Measurements from ENCODE around the gene HAUS3. TPM values are rescaled to one million over a fixed set of nuclear protein-coding genes. Genes with fewer than 3 reads are reported as not detected.

HAUS3 gene
- total and polyA plus RNA-seq, 2 experiments from 2014 or later, result 21.4 to 36.0 TPM

DNA sequence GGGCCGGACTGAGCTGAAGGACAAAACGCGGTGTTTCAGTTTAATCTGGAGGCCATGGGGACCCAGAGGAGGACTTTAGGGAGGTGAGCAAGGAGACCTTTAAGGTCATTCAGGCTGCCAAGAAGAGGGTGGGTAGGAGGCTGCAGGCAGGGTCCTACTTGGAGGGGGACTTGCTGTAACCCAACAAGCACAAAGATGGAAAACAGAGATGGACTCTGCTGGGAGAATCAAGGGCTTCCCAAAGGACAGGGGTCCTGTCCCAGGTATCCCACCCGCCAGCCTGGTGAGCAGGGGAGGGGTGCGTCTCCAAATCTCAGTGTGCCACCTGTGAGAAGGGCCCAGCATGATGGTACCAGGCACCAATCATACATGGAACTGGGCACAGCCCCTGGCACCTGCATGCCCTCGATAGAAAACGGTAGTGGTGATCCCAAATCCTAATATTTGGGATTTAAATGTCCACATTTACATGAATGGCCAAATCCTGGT lies 3.9 kb upstream of the HAUS3 start:
- Mint-ChIP-seq H3K4me1 (peaks cover 2% of the 10 kb centered on the region), H3K4me3 (no peak overlapping the region), H3K27ac (no peak overlapping the region), H3K27me3 (ENCODE audit: insufficient read depth, low read depth, poor library complexity) (peaks cover 8% of the 10 kb centered on the region), H3K9me3 (peaks cover 24% of the 10 kb centered on the region), H3K36me3 (ENCODE audit: low read depth) (peaks cover 16% of the 10 kb centered on the region)
- no peaks in the 10 kb centered on the region for H3F3A ChIP-seq (replicated peaks; ENCODE audit: low read depth)
- H3K79me2 ChIP-seq (replicated peaks; ENCODE audit: insufficient read depth), result peaks cover 7% of the 10 kb centered on the region
- H3K4me1 ChIP-seq (ENCODE audit: insufficient read depth), result peaks cover 3% of the 10 kb centered on the region
- H3K27ac ChIP-seq (ENCODE audit: low read depth), result no peak overlapping the region
- H3K4me2 ChIP-seq, result no peak overlapping the region
- no peaks in the 10 kb centered on the region for H3K9me2 ChIP-seq (ENCODE audit: insufficient read depth)
- peaks cover 3% of the 10 kb centered on the region for H4K20me1 ChIP-seq (replicated peaks; ENCODE audit: insufficient read depth)
- H3K27me3 ChIP-seq (ENCODE audit: insufficient read depth), result no peaks in the 10 kb centered on the region
- H2AFZ ChIP-seq, result no peak overlapping the region
- no peak for TF ChIP-seq STAT1 (IDR thresholded peaks at IDR 0.05; ENCODE audit: unreplicated experiment)
- TF ChIP-seq JUNB (IDR thresholded peaks at IDR 0.05; ENCODE audit: unreplicated experiment), result no peak
- TF ChIP-seq, protein P1, sequence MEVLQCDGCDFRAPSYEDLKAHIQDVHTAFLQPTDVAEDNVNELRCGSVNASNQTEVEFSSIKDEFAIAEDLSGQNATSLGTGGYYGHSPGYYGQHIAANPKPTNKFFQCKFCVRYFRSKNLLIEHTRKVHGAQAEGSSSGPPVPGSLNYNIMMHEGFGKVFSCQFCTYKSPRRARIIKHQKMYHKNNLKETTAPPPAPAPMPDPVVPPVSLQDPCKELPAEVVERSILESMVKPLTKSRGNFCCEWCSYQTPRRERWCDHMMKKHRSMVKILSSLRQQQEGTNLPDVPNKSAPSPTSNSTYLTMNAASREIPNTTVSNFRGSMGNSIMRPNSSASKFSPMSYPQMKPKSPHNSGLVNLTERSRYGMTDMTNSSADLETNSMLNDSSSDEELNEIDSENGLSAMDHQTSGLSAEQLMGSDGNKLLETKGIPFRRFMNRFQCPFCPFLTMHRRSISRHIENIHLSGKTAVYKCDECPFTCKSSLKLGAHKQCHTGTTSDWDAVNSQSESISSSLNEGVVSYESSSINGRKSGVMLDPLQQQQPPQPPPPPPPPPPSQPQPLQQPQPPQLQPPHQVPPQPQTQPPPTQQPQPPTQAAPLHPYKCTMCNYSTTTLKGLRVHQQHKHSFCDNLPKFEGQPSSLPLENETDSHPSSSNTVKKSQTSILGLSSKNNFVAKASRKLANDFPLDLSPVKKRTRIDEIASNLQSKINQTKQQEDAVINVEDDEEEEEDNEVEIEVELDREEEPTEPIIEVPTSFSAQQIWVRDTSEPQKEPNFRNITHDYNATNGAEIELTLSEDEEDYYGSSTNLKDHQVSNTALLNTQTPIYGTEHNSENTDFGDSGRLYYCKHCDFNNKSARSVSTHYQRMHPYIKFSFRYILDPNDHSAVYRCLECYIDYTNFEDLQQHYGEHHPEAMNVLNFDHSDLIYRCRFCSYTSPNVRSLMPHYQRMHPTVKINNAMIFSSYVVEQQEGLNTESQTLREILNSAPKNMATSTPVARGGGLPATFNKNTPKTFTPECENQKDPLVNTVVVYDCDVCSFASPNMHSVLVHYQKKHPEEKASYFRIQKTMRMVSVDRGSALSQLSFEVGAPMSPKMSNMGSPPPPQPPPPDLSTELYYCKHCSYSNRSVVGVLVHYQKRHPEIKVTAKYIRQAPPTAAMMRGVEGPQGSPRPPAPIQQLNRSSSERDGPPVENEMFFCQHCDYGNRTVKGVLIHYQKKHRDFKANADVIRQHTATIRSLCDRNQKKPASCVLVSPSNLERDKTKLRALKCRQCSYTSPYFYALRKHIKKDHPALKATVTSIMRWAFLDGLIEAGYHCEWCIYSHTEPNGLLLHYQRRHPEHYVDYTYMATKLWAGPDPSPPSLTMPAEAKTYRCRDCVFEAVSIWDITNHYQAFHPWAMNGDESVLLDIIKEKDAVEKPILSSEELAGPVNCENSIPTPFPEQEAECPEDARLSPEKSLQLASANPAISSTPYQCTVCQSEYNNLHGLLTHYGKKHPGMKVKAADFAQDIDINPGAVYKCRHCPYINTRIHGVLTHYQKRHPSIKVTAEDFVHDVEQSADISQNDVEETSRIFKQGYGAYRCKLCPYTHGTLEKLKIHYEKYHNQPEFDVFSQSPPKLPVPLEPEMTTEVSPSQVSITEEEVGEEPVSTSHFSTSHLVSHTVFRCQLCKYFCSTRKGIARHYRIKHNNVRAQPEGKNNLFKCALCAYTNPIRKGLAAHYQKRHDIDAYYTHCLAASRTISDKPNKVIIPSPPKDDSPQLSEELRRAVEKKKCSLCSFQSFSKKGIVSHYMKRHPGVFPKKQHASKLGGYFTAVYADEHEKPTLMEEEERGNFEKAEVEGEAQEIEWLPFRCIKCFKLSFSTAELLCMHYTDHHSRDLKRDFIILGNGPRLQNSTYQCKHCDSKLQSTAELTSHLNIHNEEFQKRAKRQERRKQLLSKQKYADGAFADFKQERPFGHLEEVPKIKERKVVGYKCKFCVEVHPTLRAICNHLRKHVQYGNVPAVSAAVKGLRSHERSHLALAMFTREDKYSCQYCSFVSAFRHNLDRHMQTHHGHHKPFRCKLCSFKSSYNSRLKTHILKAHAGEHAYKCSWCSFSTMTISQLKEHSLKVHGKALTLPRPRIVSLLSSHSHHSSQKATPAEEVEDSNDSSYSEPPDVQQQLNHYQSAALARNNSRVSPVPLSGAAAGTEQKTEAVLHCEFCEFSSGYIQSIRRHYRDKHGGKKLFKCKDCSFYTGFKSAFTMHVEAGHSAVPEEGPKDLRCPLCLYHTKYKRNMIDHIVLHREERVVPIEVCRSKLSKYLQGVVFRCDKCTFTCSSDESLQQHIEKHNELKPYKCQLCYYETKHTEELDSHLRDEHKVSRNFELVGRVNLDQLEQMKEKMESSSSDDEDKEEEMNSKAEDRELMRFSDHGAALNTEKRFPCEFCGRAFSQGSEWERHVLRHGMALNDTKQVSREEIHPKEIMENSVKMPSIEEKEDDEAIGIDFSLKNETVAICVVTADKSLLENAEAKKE (CRISPR knock-in tag; IDR thresholded peaks at IDR 0.05), result no peak
- TF ChIP-seq POLR2AphosphoS5 (IDR thresholded peaks at IDR 0.05; ENCODE audit: low read depth), result no peak
- no peak for TF ChIP-seq ZNF114 (CRISPR knock-in tag; IDR thresholded peaks at IDR 0.05)
- no peak for TF ChIP-seq ZNF331 (CRISPR knock-in tag; IDR thresholded peaks at IDR 0.05; ENCODE audit: low read depth)
- TF ChIP-seq, protein P2, sequence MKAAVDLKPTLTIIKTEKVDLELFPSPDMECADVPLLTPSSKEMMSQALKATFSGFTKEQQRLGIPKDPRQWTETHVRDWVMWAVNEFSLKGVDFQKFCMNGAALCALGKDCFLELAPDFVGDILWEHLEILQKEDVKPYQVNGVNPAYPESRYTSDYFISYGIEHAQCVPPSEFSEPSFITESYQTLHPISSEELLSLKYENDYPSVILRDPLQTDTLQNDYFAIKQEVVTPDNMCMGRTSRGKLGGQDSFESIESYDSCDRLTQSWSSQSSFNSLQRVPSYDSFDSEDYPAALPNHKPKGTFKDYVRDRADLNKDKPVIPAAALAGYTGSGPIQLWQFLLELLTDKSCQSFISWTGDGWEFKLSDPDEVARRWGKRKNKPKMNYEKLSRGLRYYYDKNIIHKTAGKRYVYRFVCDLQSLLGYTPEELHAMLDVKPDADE (IDR thresholded peaks at IDR 0.05), result no peak
- TF ChIP-seq, protein P3, sequence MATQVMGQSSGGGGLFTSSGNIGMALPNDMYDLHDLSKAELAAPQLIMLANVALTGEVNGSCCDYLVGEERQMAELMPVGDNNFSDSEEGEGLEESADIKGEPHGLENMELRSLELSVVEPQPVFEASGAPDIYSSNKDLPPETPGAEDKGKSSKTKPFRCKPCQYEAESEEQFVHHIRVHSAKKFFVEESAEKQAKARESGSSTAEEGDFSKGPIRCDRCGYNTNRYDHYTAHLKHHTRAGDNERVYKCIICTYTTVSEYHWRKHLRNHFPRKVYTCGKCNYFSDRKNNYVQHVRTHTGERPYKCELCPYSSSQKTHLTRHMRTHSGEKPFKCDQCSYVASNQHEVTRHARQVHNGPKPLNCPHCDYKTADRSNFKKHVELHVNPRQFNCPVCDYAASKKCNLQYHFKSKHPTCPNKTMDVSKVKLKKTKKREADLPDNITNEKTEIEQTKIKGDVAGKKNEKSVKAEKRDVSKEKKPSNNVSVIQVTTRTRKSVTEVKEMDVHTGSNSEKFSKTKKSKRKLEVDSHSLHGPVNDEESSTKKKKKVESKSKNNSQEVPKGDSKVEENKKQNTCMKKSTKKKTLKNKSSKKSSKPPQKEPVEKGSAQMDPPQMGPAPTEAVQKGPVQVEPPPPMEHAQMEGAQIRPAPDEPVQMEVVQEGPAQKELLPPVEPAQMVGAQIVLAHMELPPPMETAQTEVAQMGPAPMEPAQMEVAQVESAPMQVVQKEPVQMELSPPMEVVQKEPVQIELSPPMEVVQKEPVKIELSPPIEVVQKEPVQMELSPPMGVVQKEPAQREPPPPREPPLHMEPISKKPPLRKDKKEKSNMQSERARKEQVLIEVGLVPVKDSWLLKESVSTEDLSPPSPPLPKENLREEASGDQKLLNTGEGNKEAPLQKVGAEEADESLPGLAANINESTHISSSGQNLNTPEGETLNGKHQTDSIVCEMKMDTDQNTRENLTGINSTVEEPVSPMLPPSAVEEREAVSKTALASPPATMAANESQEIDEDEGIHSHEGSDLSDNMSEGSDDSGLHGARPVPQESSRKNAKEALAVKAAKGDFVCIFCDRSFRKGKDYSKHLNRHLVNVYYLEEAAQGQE (IDR thresholded peaks at IDR 0.05; ENCODE audit: unreplicated experiment), result no peak
- no peak for TF ChIP-seq EZH2phosphoT487 (IDR thresholded peaks at IDR 0.05; ENCODE audit: unreplicated experiment)
- TF ChIP-seq EZH2 (IDR thresholded peaks at IDR 0.05; ENCODE audit: low read depth, unreplicated experiment), result no peak
- no peak for TF ChIP-seq NANOG (IDR thresholded peaks at IDR 0.05; ENCODE audit: borderline replicate concordance)
- TF ChIP-seq, protein P4, sequence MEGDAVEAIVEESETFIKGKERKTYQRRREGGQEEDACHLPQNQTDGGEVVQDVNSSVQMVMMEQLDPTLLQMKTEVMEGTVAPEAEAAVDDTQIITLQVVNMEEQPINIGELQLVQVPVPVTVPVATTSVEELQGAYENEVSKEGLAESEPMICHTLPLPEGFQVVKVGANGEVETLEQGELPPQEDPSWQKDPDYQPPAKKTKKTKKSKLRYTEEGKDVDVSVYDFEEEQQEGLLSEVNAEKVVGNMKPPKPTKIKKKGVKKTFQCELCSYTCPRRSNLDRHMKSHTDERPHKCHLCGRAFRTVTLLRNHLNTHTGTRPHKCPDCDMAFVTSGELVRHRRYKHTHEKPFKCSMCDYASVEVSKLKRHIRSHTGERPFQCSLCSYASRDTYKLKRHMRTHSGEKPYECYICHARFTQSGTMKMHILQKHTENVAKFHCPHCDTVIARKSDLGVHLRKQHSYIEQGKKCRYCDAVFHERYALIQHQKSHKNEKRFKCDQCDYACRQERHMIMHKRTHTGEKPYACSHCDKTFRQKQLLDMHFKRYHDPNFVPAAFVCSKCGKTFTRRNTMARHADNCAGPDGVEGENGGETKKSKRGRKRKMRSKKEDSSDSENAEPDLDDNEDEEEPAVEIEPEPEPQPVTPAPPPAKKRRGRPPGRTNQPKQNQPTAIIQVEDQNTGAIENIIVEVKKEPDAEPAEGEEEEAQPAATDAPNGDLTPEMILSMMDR (conservative IDR thresholded peaks at IDR 0.05; ENCODE audit: low read depth in 2 of 2), result no peak
- TF ChIP-seq CREB1 (CRISPR knock-in tag; IDR thresholded peaks at IDR 0.05; ENCODE audit: low read depth), result no peak
- DNase-seq (ENCODE audit: low spot score), result no peak
- no peaks in the 10 kb centered on the region; the same call in 1 of the 2 replicates for H3K36me3 ChIP-seq (ENCODE audit: insufficient read depth)
- no peak for ATAC-seq
- H3K4me3 ChIP-seq, result no peak overlapping the region
